Measurements from ENCODE around the gene DNAH10. TPM values are rescaled to one million over a fixed set of nuclear protein-coding genes. Genes with fewer than 3 reads are reported as not detected.

DNAH10 gene
- total RNA-seq, 1 donor from 2014 or later, result 0.54 TPM

DNA sequence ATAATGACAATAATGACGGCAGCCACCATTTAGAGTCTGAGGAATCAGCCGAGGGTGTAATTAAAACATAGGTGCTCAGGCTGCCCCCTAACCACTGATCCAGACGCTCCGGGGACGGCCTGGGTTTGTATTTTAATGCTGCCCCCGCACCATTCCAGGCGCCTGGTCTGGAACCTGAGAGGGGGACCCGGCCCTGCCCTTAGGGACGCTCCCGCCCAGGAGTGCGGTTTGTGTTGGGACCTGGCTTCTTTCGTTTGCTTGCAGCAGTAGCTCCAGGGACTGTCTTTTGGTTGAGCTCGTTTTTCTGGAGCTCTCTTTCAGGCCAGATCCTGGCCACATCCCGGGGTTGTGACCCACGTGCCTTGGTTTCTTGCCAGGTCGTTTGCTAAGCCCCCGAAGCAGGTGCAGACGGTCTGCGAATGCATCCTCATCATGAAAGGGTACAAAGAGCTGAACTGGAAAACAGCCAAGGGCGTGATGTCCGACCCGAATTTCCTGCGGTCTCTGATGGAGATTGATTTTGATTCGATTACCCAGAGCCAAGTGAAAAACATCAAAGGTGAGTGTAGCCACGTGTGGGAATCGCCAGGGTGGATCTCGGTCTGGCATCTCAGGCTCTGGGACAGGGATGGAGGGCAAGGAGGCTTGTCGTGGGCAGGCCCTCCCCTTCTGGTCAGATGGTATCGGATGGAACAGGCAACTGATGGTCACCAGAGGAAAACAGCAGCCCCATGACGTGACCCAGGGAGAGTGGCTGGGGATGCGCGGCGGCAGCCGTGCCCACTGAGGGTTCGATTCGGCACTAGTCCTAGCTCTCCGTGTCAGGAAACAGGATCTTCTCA is 147.0 kb downstream of the DNAH10 start:
- no peak for TF ChIP-seq EZH2 (IDR thresholded peaks at IDR 0.05; ENCODE audit: insufficient read depth, low read length)
- TF ChIP-seq, protein P1, sequence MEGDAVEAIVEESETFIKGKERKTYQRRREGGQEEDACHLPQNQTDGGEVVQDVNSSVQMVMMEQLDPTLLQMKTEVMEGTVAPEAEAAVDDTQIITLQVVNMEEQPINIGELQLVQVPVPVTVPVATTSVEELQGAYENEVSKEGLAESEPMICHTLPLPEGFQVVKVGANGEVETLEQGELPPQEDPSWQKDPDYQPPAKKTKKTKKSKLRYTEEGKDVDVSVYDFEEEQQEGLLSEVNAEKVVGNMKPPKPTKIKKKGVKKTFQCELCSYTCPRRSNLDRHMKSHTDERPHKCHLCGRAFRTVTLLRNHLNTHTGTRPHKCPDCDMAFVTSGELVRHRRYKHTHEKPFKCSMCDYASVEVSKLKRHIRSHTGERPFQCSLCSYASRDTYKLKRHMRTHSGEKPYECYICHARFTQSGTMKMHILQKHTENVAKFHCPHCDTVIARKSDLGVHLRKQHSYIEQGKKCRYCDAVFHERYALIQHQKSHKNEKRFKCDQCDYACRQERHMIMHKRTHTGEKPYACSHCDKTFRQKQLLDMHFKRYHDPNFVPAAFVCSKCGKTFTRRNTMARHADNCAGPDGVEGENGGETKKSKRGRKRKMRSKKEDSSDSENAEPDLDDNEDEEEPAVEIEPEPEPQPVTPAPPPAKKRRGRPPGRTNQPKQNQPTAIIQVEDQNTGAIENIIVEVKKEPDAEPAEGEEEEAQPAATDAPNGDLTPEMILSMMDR (IDR thresholded peaks at IDR 0.05; ENCODE audit: insufficient read depth, low read depth, low read length), result no peak
- no peaks in the 10 kb centered on the region for H4K20me1 ChIP-seq (ENCODE audit: insufficient read depth, low read length)
- no peaks in the 10 kb centered on the region for H3K4me1 ChIP-seq (ENCODE audit: insufficient read depth, low read length)
- H2AFZ ChIP-seq (ENCODE audit: low read depth, low read length), result no peak overlapping the region
- no peak overlapping the region for H3K27ac Mint-ChIP-seq (ENCODE audit: unreplicated experiment)
- no peak overlapping the region for H3K4me3 Mint-ChIP-seq (ENCODE audit: unreplicated experiment)
- no peaks in the 10 kb centered on the region for H3K36me3 Mint-ChIP-seq (ENCODE audit: low read depth, unreplicated experiment)
- H3K27ac ChIP-seq (ENCODE audit: low read depth, low read length), result no peak overlapping the region
- DNase-seq (ENCODE audit: low read depth) (no peak), FAIRE-seq (no peak)
- no peaks in the 10 kb centered on the region for H3K9me3 Mint-ChIP-seq (ENCODE audit: unreplicated experiment)
- no peaks in the 10 kb centered on the region for H3K36me3 ChIP-seq (ENCODE audit: insufficient read depth, low read length)
- H3K4me3 ChIP-seq (ENCODE audit: insufficient read depth, low read depth, low read length), result no peak overlapping the region
- no peak overlapping the region for H3K4me2 ChIP-seq (ENCODE audit: low read length)
- H3K9me3 ChIP-seq (ENCODE audit: insufficient read depth, low read depth, low read length), result no peaks in the 10 kb centered on the region
- H3K27me3 Mint-ChIP-seq (ENCODE audit: low read depth, unreplicated experiment), result peaks cover 1% of the 10 kb centered on the region
- H3K9ac ChIP-seq (ENCODE audit: low read length), result no peak overlapping the region
- no peaks in the 10 kb centered on the region for H3K79me2 ChIP-seq (ENCODE audit: insufficient read depth, low read length)
- peaks cover 12% of the 10 kb centered on the region for H3K4me1 Mint-ChIP-seq (ENCODE audit: low read depth, unreplicated experiment)
- H3K27me3 ChIP-seq (ENCODE audit: insufficient read depth, low read length), result no peaks in the 10 kb centered on the region

DNA sequence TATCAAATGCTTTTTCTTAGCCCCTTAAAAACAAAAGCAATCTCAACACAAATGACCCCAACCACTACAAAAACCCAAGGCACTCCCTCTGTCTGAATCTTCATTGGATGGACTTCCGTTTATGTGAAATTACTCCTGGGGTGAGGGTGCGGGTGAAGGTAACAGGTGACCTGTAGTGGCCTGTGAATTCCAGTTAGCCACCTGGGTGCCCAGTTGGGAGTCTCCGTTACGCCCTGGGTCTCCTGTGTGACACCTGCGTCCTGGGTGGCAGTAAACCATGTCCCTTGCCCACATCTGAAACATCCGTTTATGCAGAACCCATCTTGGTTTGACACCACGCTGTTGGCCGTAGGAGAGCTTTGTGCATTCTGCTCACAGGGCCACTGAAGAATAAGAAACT is 148.0 kb downstream of the DNAH10 start:
- H3K27ac Mint-ChIP-seq (ENCODE audit: unreplicated experiment), result no peak overlapping the region

More for the DNA sequence above, 148.0 kb downstream of the DNAH10 start:
- no peaks in the 10 kb centered on the region for H3K79me2 ChIP-seq (ENCODE audit: insufficient read depth, low read length)
- H3K9me3 ChIP-seq (ENCODE audit: insufficient read depth, low read depth, low read length), result no peaks in the 10 kb centered on the region
- no peaks in the 10 kb centered on the region for H3K9me3 Mint-ChIP-seq (ENCODE audit: unreplicated experiment)
- H3K4me2 ChIP-seq (ENCODE audit: low read length), result no peak overlapping the region
- no peak overlapping the region for H3K4me3 Mint-ChIP-seq (ENCODE audit: unreplicated experiment)
- H3K4me1 ChIP-seq (ENCODE audit: insufficient read depth, low read length), result no peaks in the 10 kb centered on the region
- no peak overlapping the region for H3K9ac ChIP-seq (ENCODE audit: low read length)
- H4K20me1 ChIP-seq (ENCODE audit: insufficient read depth, low read length), result no peaks in the 10 kb centered on the region
- TF ChIP-seq EZH2 (IDR thresholded peaks at IDR 0.05; ENCODE audit: insufficient read depth, low read length), result no peak
- TF ChIP-seq, protein P1 (IDR thresholded peaks at IDR 0.05; ENCODE audit: insufficient read depth, low read depth, low read length), result no peak
- H2AFZ ChIP-seq (ENCODE audit: low read depth, low read length), result no peak overlapping the region
- peaks cover 12% of the 10 kb centered on the region for H3K4me1 Mint-ChIP-seq (ENCODE audit: low read depth, unreplicated experiment)
- FAIRE-seq, result no peak
- peaks cover under 1% of the 10 kb centered on the region for H3K27me3 Mint-ChIP-seq (ENCODE audit: low read depth, unreplicated experiment)
- H3K4me3 ChIP-seq (ENCODE audit: insufficient read depth, low read depth, low read length), result no peak overlapping the region
- H3K27ac ChIP-seq (ENCODE audit: low read depth, low read length), result no peak overlapping the region
- no peaks in the 10 kb centered on the region for H3K27me3 ChIP-seq (ENCODE audit: insufficient read depth, low read length)
- H3K36me3 Mint-ChIP-seq (ENCODE audit: low read depth, unreplicated experiment), result no peaks in the 10 kb centered on the region
- H3K36me3 ChIP-seq (ENCODE audit: insufficient read depth, low read length), result no peaks in the 10 kb centered on the region
- DNase-seq (ENCODE audit: low read depth), result no peak

All from astrocyte (in vitro differentiated cells and primary cell).